A549 (cell line): Measurements from ENCODE around the gene MYO1D. TPM values are rescaled to one million over a fixed set of nuclear protein-coding genes. Genes with fewer than 3 reads are reported as not detected.
A peak's percentile ranks its signal among the peaks of the same experiment; 100 is the strongest.

ENCODE experiments used
- ATAC-seq, 2 experiments: fragments of 200-7000 bp in 1 of 2; fragments of >200 bp in 1 of 2; cut with Nextera tagmentation in 1 of 2; cut with Tn5 transposase in 1 of 2; 3 replicates each; pipeline versions ENCODE4 v1.8.0 to v1.9.1; 2018 to 2020; ENCODE audit warnings: mild to moderate bottlenecking in 1 of 2, moderate library complexity in 1 of 2
- CTCF ChIA-PET: fragments of 300-600 bp; sonication (Branson Sonifier 250); formaldehyde crosslinking; extraction: SDS; loops from one replicate; lab custom pipeline; 2021; ENCODE audit warnings: antibody characterized with exemption, inconsistent platforms; lab: Yijun Ruan, JAX
- POLR2A ChIA-PET: fragments of 350-600 bp; formaldehyde crosslinking; extraction: SDS; loops from one replicate; lab custom pipeline; 2021; ENCODE audit warnings: antibody characterized with exemption, inconsistent platforms; lab: Yijun Ruan, JAX
- DNase-seq, 2 experiments: peaks; one replicate each; pipeline versions ENCODE4 v3.0.0 to v3.0.0-alpha.2; 2011 to 2016; ENCODE audit warnings: low read depth in 1 of 2, low spot score in 1 of 2
- FAIRE-seq: peaks from 2 replicates; lab custom pipeline; 2011; peaks lifted over from hg19 to GRCh38; lab: Jason Lieb, UNC
- H3K27ac ChIP-seq, 2 experiments: fragments of >200 bp; sonication (Bioruptor Twin); formaldehyde crosslinking; 3 replicates each; pipeline ENCODE4 v1.5.1; 2016 to 2017
- H3K4me1 ChIP-seq: fragments of >200 bp; sonication (Bioruptor Twin); formaldehyde crosslinking; 3 replicates; pipeline ENCODE4 v1.6.1; 2016
- H3K4me2 ChIP-seq: fragments of >200 bp; sonication (Bioruptor Twin); formaldehyde crosslinking; 3 replicates; pipeline ENCODE4 v1.6.1; 2016
- H3K4me3 ChIP-seq: fragments of >200 bp; sonication (Bioruptor Twin); formaldehyde crosslinking; 3 replicates; pipeline ENCODE4 v1.5.1; 2016
- H3K9me3 ChIP-seq: fragments of >200 bp; sonication (Bioruptor Twin); formaldehyde crosslinking; 3 replicates; pipeline ENCODE4 v1.6.1; 2016
- BCL3 ChIP-seq: fragments of >200 bp; sonication (Bioruptor Twin); formaldehyde crosslinking; IDR thresholded peaks from 3 replicates; pipeline ENCODE4 v1.6.1; 2016
- CTCF ChIP-seq: fragments of >200 bp; sonication (Bioruptor Twin); formaldehyde crosslinking; IDR thresholded peaks from 3 replicates; pipeline ENCODE4 v1.5.1; 2016
- EHMT2 ChIP-seq: fragments of 200-600 bp; sonication (generic); IDR thresholded peaks from 2 replicates; pipeline ENCODE4 v1.6.1; 2016; ENCODE audit warnings: antibody characterized with exemption, low read depth, mild to moderate bottlenecking, moderate library complexity
- ELK1 ChIP-seq: fragments of 150-350 bp; IDR thresholded peaks from 2 replicates; pipeline ENCODE4 v1.6.1; 2014; ENCODE audit warnings: low read depth, mild to moderate bottlenecking, low read length
- ESRRA ChIP-seq: fragments of 150-350 bp; IDR thresholded peaks from 2 replicates; pipeline ENCODE4 v1.6.1; 2014; ENCODE audit warnings: mild to moderate bottlenecking, low read length, borderline replicate concordance
- FOSB ChIP-seq: fragments of 250-450 bp; sonication (Bioruptor Pico); IDR thresholded peaks from 2 replicates; pipeline ENCODE4 v1.5.0; 2020; ENCODE audit warnings: mild to moderate bottlenecking, moderate library complexity
- FOSL2 ChIP-seq, 2 experiments: fragments of 450-650 bp in 1 of 2; fragments of >200 bp in 1 of 2; sonication (Bioruptor Twin) in 1 of 2; formaldehyde crosslinking; IDR thresholded peaks; 2 replicates each; pipeline versions ENCODE4 v1.5.0 to v1.6.1; 2016 to 2020; ENCODE audit warnings: mild to moderate bottlenecking in 1 of 2, moderate library complexity in 1 of 2
- HMGXB4 ChIP-seq: fragments of 250-450 bp; sonication (Bioruptor Pico); IDR thresholded peaks from 2 replicates; pipeline ENCODE4 v1.5.0; 2021; ENCODE audit warnings: mild to moderate bottlenecking, moderate library complexity, borderline replicate concordance
- HOXB5 ChIP-seq: fragments of 250-450 bp; sonication (Bioruptor Pico); IDR thresholded peaks from 2 replicates; pipeline ENCODE4 v1.5.0; 2020; ENCODE audit warnings: mild to moderate bottlenecking, moderate library complexity
- JUN ChIP-seq, 2 experiments: fragments of >200 bp; sonication (Bioruptor Twin); formaldehyde crosslinking; IDR thresholded peaks; 2 replicates in 1 of 2; 3 replicates in 1 of 2; pipeline ENCODE4 v1.6.1; 2016 to 2017
- JUNB ChIP-seq: fragments of >200 bp; sonication (Bioruptor Twin); formaldehyde crosslinking; IDR thresholded peaks from 2 replicates; pipeline ENCODE4 v1.6.1; 2016
- KDM1A ChIP-seq: fragments of 200-600 bp; sonication (generic); IDR thresholded peaks from 2 replicates; pipeline ENCODE4 v1.6.1; 2016; ENCODE audit warnings: low read depth, mild to moderate bottlenecking
- MAFK ChIP-seq: fragments of 450-650 bp; IDR thresholded peaks from 2 replicates; pipeline ENCODE4 v1.6.1; 2014; ENCODE audit not compliant: partially characterized antibody
- MAX ChIP-seq: IDR thresholded peaks from 2 replicates; pipeline ENCODE4 v1.6.1; 2012
- NPAS2 ChIP-seq: fragments of 250-450 bp; sonication (Bioruptor Pico); IDR thresholded peaks from 2 replicates; pipeline ENCODE4 v1.8.0; 2022; ENCODE audit warnings: mild to moderate bottlenecking, moderate library complexity, borderline replicate concordance
- NR3C1 ChIP-seq: fragments of >200 bp; sonication (Bioruptor Twin); formaldehyde crosslinking; IDR thresholded peaks from 3 replicates; pipeline ENCODE4 v1.6.1; 2017
- PHF8 ChIP-seq: fragments of 200-600 bp; sonication (generic); IDR thresholded peaks from 2 replicates; pipeline ENCODE4 v1.6.1; 2016; ENCODE audit warnings: low read depth, mild to moderate bottlenecking, antibody characterized with exemption, moderate library complexity, borderline replicate concordance
- RAD21 ChIP-seq, 2 experiments: fragments of >200 bp in 1 of 2; sonication (Bioruptor Twin) in 1 of 2; formaldehyde crosslinking in 1 of 2; IDR thresholded peaks in 1 of 2; conservative IDR thresholded peaks in 1 of 2; 2 replicates in 1 of 2; 3 replicates in 1 of 2; pipeline ENCODE4 v1.6.1; 2012 to 2018; ENCODE audit warnings: inconsistent platforms in 1 of 2
- SMC3 ChIP-seq: fragments of >200 bp; sonication (Bioruptor Twin); formaldehyde crosslinking; IDR thresholded peaks from 3 replicates; pipeline ENCODE4 v1.6.1; 2018; ENCODE audit warnings: inconsistent platforms
- WGBS: methylation state at CpG from one replicate; pipeline ENCODE4 v1.1.6; 2017; ENCODE audit errors: missing lambda C conversion rate; 5-methylcytosine and 5-hydroxymethylcytosine counted together
- polyA plus RNA-seq, 4 experiments: library from polyadenylated mRNA; depleted of rRNA in 3 of 4; stranded (reverse); fragments of >200 nt; fragmentation: RNase III in 1 of 4; extraction: RNeasy Plus Mini Kit Qiagen cat#74134 plus additional on column Dnase treatment in 1 of 4; gene quantifications; 2 replicates in 3 of 4; 3 replicates in 1 of 4; pipeline ENCODE4 v1.2.3, GENCODE V29; 2011 to 2017

Gene MYO1D
- polyA plus RNA-seq, 2 of the 4 experiments (the other 2 are of a cell fraction) = 2.8 to 4.2 TPM

GRCh38 chr17:32464374-32464773 lies 412.6 kb downstream of the MYO1D start:
- POLR2A ChIA-PET = no interaction called here
- WGBS = 87% methylated on average over 1 of the region's 1 CpG

GRCh38 chr17:32463304-32463703 lies 413.6 kb downstream of the MYO1D start:
- H3K4me3 ChIP-seq = no peak overlapping the region
- H3K27ac ChIP-seq = no peak overlapping the region
- no peak overlapping the region for H3K4me2 ChIP-seq
- CTCF ChIA-PET = interaction anchor here (0.7 to 8.8 kb wide), 10 partner anchors 8 to 1288 kb away, joined by 3 to 298 read pairs (median 12); partner anchors contain the start of genes CDK5R1 and PSMD11
- no peak for ATAC-seq
- POLR2A ChIA-PET = interaction anchor here (0.6 to 1.5 kb wide), 2 partner anchors 18 to 43 kb away, joined by 3 to 4 read pairs; no protein-coding TSS in a partner anchor
- no peak for TF ChIP-seq NPAS2 (CRISPR knock-in tag)
- TF ChIP-seq FOSL2 (IDR thresholded peaks at IDR 0.05) = no peak
- no peak for TF ChIP-seq FOSL2 (CRISPR knock-in tag; IDR thresholded peaks at IDR 0.05)
- TF ChIP-seq JUN (IDR thresholded peaks at IDR 0.05) = no peak
- no peak for TF ChIP-seq ELK1
- TF ChIP-seq KDM1A = no peak
- no peak for TF ChIP-seq NR3C1
- TF ChIP-seq RAD21 (conservative IDR thresholded peaks at IDR 0.05 in 1 of 2, IDR thresholded peaks at IDR 0.05 in 1 of 2) = no peak
- TF ChIP-seq SMC3 = no peak
- no peak for TF ChIP-seq PHF8
- no peak for TF ChIP-seq MAX
- TF ChIP-seq JUNB = no peak
- TF ChIP-seq MAFK = no peak
- TF ChIP-seq ESRRA = no peak
- TF ChIP-seq HOXB5 (CRISPR knock-in tag) = no peak
- no peak for TF ChIP-seq HMGXB4
- TF ChIP-seq, all 56 proteins: peak for 0
- no peak for FAIRE-seq
- H3K9me3 ChIP-seq = no peaks in the 10 kb centered on the region
- no peak for DNase-seq
- H3K4me1 ChIP-seq = 0 out of 3 replicates have a peak, but pooled peaks cover 3% of the 10 kb centered on the region
- 90% methylated on average over 3 of the region's 3 CpGs for WGBS

More at GRCh38 chr17:32464374-32464773, 412.6 kb downstream of the MYO1D start:
- H3K27ac ChIP-seq = no peak overlapping the region
- DNase-seq (no peak), ATAC-seq (no peak), FAIRE-seq (no peak)
- TF ChIP-seq FOSB (CRISPR knock-in tag) = no peak
- no peak overlapping the region for H3K4me2 ChIP-seq
- H3K4me1 ChIP-seq = 0 out of 3 replicates have a peak, but pooled peaks cover 3% of the 10 kb centered on the region
- no peak overlapping the region for H3K4me3 ChIP-seq
- CTCF ChIA-PET = interaction anchor here (0.7 to 8.8 kb wide), 5 partner anchors 11 to 472 kb away, joined by 5 to 298 read pairs (median 26); partner anchors contain the start of genes CDK5R1 and PSMD11
- no peaks in the 10 kb centered on the region for H3K9me3 ChIP-seq

GRCh38 chr17:32461853-32462617 lies 414.9 kb downstream of the MYO1D start:
- H3K4me2 ChIP-seq = no peak overlapping the region
- no peak overlapping the region for H3K27ac ChIP-seq
- H3K4me1 ChIP-seq = 0 out of 3 replicates have a peak, but pooled peaks cover 3% of the 10 kb centered on the region
- FAIRE-seq (peak; percentile 76), ATAC-seq (peak; percentile 85 to 88), DNase-seq (peak; percentile 71 to 81)
- 44% methylated on average over 1 of the region's 1 CpG for WGBS
- no peaks in the 10 kb centered on the region for H3K9me3 ChIP-seq
- no peak overlapping the region for H3K4me3 ChIP-seq
- ChIA-PET CTCF (interaction anchor here (0.6 to 8.8 kb wide), 33 partner anchors 9 to 906 kb away, joined by 3 to 298 read pairs (median 4); partner anchors contain the start of genes CDK5R1 and PSMD11), POLR2A (interaction anchor here (1.5 kb wide), 1 partner anchor 17 kb away, joined by 4 read pairs; no protein-coding TSS in a partner anchor)
- TF ChIP-seq CTCF = peak; percentile 58
- TF ChIP-seq EHMT2 = no peak
- no peak for TF ChIP-seq MAFK
- no peak for TF ChIP-seq NPAS2 (CRISPR knock-in tag)
- TF ChIP-seq ESRRA = no peak
- no peak for TF ChIP-seq BCL3
- TF ChIP-seq SMC3 = peak; percentile 32; the same call in 1 of the 3 replicates
- no peak for TF ChIP-seq KDM1A
- TF ChIP-seq JUNB = no peak
- TF ChIP-seq FOSL2 (IDR thresholded peaks at IDR 0.05) = no peak
- peak; percentile 18; the same call in 1 of the 2 replicates for TF ChIP-seq FOSL2 (CRISPR knock-in tag; IDR thresholded peaks at IDR 0.05)
- TF ChIP-seq FOSB (CRISPR knock-in tag) = no peak
